ENCODE data around the gene CCDC171.
"Not testable (repeated sequence)": the region's sequence is repeated elsewhere in the genome, so short reads cannot be mapped to it uniquely, and the experiment has no call there.

The CCDC171 gene

GRCh38 chr9:15697446-15697851 is 144.6 kb downstream of the CCDC171 start:
- DNase-seq (ENCODE audit: low spot score) = no peak

GRCh38 chr9:15699876-15700559 is 147.2 kb downstream of the CCDC171 start:
- not testable (repeated sequence) for DNase-seq (ENCODE audit: low spot score)

GRCh38 chr9:15707000-15707399 is 154.2 kb downstream of the CCDC171 start:
- DNase-seq (ENCODE audit: low spot score) = no peak

- DNase-seq (ENCODE audit: low spot score) = no peak
These were observed 158.7 kb downstream of the CCDC171 start for GRCh38 chr9:15711531-15711930.

- DNase-seq (ENCODE audit: low spot score) = no peak
These were observed 159.1 kb downstream of the CCDC171 start for GRCh38 chr9:15711931-15712330.

- DNase-seq (ENCODE audit: low spot score) = no peak
These were observed 161.9 kb downstream of the CCDC171 start for GRCh38 chr9:15714746-15715145.

- no peak for DNase-seq (ENCODE audit: low spot score)
These were observed 164.6 kb downstream of the CCDC171 start for GRCh38 chr9:15717290-15717967.

- no peak for DNase-seq (ENCODE audit: low spot score)
These were observed 165.6 kb downstream of the CCDC171 start for GRCh38 chr9:15718423-15718822.

GRCh38 chr9:15720861-15721260 is 168.0 kb downstream of the CCDC171 start:
- no peak for DNase-seq (ENCODE audit: low spot score)

- peak; percentile 30 for DNase-seq (ENCODE audit: low spot score)
These were observed 170.0 kb downstream of the CCDC171 start for GRCh38 chr9:15722888-15723287.

GRCh38 chr9:15724016-15724415 is 171.2 kb downstream of the CCDC171 start:
- no peak for DNase-seq (ENCODE audit: low spot score)

- no peak for DNase-seq (ENCODE audit: low spot score)
These were observed 171.8 kb downstream of the CCDC171 start for GRCh38 chr9:15724612-15725011.

GRCh38 chr9:15725953-15726352 is 173.1 kb downstream of the CCDC171 start:
- DNase-seq (ENCODE audit: low spot score) = no peak

GRCh38 chr9:15729507-15729906 is 176.7 kb downstream of the CCDC171 start:
- no peak for DNase-seq (ENCODE audit: low spot score)

- DNase-seq (ENCODE audit: low spot score) = no peak
These were observed 182.4 kb downstream of the CCDC171 start for GRCh38 chr9:15735083-15735857.

GRCh38 chr9:15736569-15736968 is 183.7 kb downstream of the CCDC171 start:
- no peak for DNase-seq (ENCODE audit: low spot score)

GRCh38 chr9:15738011-15738410 is 185.2 kb downstream of the CCDC171 start:
- DNase-seq (ENCODE audit: low spot score) = no peak

GRCh38 chr9:15741015-15741414 is 188.2 kb downstream of the CCDC171 start:
- DNase-seq (ENCODE audit: low spot score) = no peak

- no peak for DNase-seq (ENCODE audit: low spot score)
These were observed 190.7 kb downstream of the CCDC171 start for GRCh38 chr9:15743512-15743911.

GRCh38 chr9:15744196-15744595 is 191.4 kb downstream of the CCDC171 start:
- no peak for DNase-seq (ENCODE audit: low spot score)

GRCh38 chr9:15746905-15747304 is 194.1 kb downstream of the CCDC171 start:
- DNase-seq (ENCODE audit: low spot score) = no peak

GRCh38 chr9:15755660-15756059 is 202.8 kb downstream of the CCDC171 start:
- DNase-seq (ENCODE audit: low spot score) = no peak

- no peak for DNase-seq (ENCODE audit: low spot score)
These were observed 208.7 kb downstream of the CCDC171 start for GRCh38 chr9:15761551-15761950.
